Epithelial cell of esophagus (primary cell): Measurements from ENCODE around the gene ETV7.
"Not testable (repeated sequence)": the region's sequence is repeated elsewhere in the genome, so short reads cannot be mapped to it uniquely, and the experiment has no call there.

ENCODE experiments used
- DNase-seq: peaks from one replicate; pipeline ENCODE4 v3.0.0; 2010; ENCODE audit warnings: low read depth
- H3K4me3 ChIP-seq: 2 replicates; pipeline ENCODE4 v1.5.1; 2011; ENCODE audit warnings: mild to moderate bottlenecking, low read length, control low read depth
- CTCF ChIP-seq: IDR thresholded peaks from 2 replicates; pipeline ENCODE4 v1.5.1; 2011; ENCODE audit warnings: low read depth, mild to moderate bottlenecking, low read length, control low read depth, inconsistent platforms; ENCODE audit not compliant: insufficient read depth; ENCODE audit errors: missing control alignments

ETV7 gene

DNA sequence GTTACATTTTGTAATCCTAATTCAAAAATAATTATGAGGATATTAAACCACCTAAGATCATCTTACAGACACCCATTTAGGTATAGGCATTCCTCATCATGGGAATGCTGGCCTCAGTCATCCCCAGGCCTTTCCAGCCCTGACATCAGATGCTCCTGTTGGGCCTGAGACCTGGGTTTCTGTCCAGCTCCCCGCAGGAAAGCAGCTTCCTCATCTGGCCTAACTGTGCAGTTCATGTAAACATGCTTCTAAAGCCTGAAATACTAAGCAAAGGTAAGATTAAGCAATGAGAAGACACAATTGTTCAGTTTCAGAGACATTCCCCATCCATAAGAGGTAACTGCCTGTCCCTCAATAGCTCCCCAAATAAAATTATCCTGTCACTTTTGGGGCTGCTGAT is 19.0 kb downstream of the ETV7 start:
- no peak for TF ChIP-seq CTCF
- no peak for DNase-seq
- H3K4me3 ChIP-seq, result no peak overlapping the region

- TF ChIP-seq CTCF, result no peak
- no peak for DNase-seq
- no peak overlapping the region for H3K4me3 ChIP-seq
Measured at GRCh38 chr6:36367743-36368142, 19.7 kb downstream of the ETV7 start.

- no peak for TF ChIP-seq CTCF
- DNase-seq, result peak; percentile 19
- H3K4me3 ChIP-seq, result no peak overlapping the region
Measured at GRCh38 chr6:36364669-36365479, 22.6 kb downstream of the ETV7 start.

- DNase-seq, H3K4me3 ChIP-seq: not testable (repeated sequence)
Measured at GRCh38 chr6:36364061-36364635, 23.3 kb downstream of the ETV7 start.

GRCh38 chr6:36363371-36363752 is 24.1 kb downstream of the ETV7 start:
- not testable (repeated sequence) for DNase-seq, H3K4me3 ChIP-seq

GRCh38 chr6:36362551-36363370 is 24.7 kb downstream of the ETV7 start:
- no peak overlapping the region for H3K4me3 ChIP-seq
- TF ChIP-seq CTCF, result no peak
- no peak for DNase-seq

GRCh38 chr6:36361071-36361470 is 26.4 kb downstream of the ETV7 start:
- TF ChIP-seq CTCF, result no peak
- no peak for DNase-seq
- H3K4me3 ChIP-seq, result no peak overlapping the region
